Astrocyte (in vitro differentiated cells and primary cell): ENCODE results near the gene ENOSF1.

Experiments used
- EZH2 ChIP-seq: IDR thresholded peaks from 2 replicates; pipeline ENCODE4 v1.6.1; 2012; ENCODE audit warnings: mild to moderate bottlenecking, low read length, inconsistent platforms; ENCODE audit not compliant: insufficient read depth
- TF ChIP-seq, protein P1 (sequence below): IDR thresholded peaks from 2 replicates; pipeline ENCODE4 v1.5.1; 2011; ENCODE audit warnings: low read depth, mild to moderate bottlenecking, inconsistent platforms, low read length, moderate library complexity; ENCODE audit not compliant: insufficient read depth

DNA sequence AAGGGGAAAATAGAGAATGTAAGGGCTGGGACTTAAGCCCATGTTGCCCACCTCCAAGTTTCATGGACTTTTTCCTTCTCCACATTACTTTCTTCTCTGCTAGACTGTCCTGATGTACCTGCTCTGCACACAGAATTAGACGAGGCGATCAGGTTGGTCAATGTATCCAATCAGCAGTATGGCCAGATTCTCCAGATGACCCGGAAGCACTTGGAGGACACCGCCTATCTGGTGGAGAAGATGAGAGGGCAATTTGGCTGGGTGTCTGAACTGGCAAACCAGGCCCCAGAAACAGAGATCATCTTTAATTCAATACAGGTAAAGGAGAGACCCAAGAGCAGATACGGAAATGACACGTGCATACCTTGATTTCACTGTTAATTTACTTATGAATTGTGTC is 71.2 kb downstream of the ENOSF1 start:
- TF ChIP-seq, protein P1, sequence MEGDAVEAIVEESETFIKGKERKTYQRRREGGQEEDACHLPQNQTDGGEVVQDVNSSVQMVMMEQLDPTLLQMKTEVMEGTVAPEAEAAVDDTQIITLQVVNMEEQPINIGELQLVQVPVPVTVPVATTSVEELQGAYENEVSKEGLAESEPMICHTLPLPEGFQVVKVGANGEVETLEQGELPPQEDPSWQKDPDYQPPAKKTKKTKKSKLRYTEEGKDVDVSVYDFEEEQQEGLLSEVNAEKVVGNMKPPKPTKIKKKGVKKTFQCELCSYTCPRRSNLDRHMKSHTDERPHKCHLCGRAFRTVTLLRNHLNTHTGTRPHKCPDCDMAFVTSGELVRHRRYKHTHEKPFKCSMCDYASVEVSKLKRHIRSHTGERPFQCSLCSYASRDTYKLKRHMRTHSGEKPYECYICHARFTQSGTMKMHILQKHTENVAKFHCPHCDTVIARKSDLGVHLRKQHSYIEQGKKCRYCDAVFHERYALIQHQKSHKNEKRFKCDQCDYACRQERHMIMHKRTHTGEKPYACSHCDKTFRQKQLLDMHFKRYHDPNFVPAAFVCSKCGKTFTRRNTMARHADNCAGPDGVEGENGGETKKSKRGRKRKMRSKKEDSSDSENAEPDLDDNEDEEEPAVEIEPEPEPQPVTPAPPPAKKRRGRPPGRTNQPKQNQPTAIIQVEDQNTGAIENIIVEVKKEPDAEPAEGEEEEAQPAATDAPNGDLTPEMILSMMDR: no peak
- TF ChIP-seq EZH2: no peak
